ENCODE data around the gene GALNT6. TPM values are rescaled to one million over a fixed set of nuclear protein-coding genes. Genes with fewer than 3 reads are reported as not detected.

Gene GALNT6
- total and polyA plus RNA-seq, 2 donors (not counting 3 experiments of a cell fraction or from before 2014, with no cell fraction given), result 18.7 to 39.2 TPM

GRCh38 chr12:51428256-51428655 lies 37.0 kb upstream of the GALNT6 start:
- Histone ChIP-seq H3K9ac (replicated peaks; ENCODE audit: extremely low read depth, insufficient read depth, low read length) (no peak overlapping the region), H2AFZ (ENCODE audit: low read depth, low read length) (no peak overlapping the region), H3K9me1 (replicated peaks; ENCODE audit: control insufficient read depth, extremely low read depth, insufficient read depth, low read length) (no peaks in the 10 kb centered on the region), H3K9me3 (replicated peaks; ENCODE audit: control insufficient read depth, insufficient read depth, low read length) (no peaks in the 10 kb centered on the region), H3K4me2 (ENCODE audit: insufficient read depth, low read length) (no peak overlapping the region), H3K4me3 (replicated peaks in 1 of 3; ENCODE audit: insufficient read depth in 1 of 3, low read depth in 1 of 3, low read length in 3 of 3) (no peak overlapping the region), H3K27me3 (ENCODE audit: control insufficient read depth in 2 of 2, insufficient read depth in 2 of 2, low read length in 2 of 2) (no peaks in the 10 kb centered on the region), H3K36me3 (ENCODE audit: control insufficient read depth in 2 of 2, extremely low read depth in 1 of 2, insufficient read depth in 2 of 2, low read length in 2 of 2) (no peaks in the 10 kb centered on the region), H3K27ac (ENCODE audit: insufficient read depth, low read depth, low read length) (no peak overlapping the region), H3K4me1 (ENCODE audit: control insufficient read depth, extremely low read depth, insufficient read depth, low read length) (peaks cover 4% of the 10 kb centered on the region), H4K20me1 (replicated peaks; ENCODE audit: control insufficient read depth, extremely low read depth, insufficient read depth, low read length) (no peaks in the 10 kb centered on the region), H3K79me2 (ENCODE audit: control insufficient read depth, insufficient read depth, low read length) (no peaks in the 10 kb centered on the region)
- DNase-seq (ENCODE audit: low read depth, low spot score) (no peak), FAIRE-seq (no peak)
- no TSS peak for BruUV-seq (replicated peaks)
- intact Hi-C loops (cut with micrococcal nuclease), result no loop called here
- TF ChIP-seq, protein P1, sequence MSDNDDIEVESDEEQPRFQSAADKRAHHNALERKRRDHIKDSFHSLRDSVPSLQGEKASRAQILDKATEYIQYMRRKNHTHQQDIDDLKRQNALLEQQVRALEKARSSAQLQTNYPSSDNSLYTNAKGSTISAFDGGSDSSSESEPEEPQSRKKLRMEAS (IDR thresholded peaks at IDR 0.05; ENCODE audit: insufficient read depth, insufficient read length), result no peak
- TF ChIP-seq POLR2A (IDR thresholded peaks at IDR 0.05; ENCODE audit: low read depth, low read length), result no peak
- TF ChIP-seq POLR2AphosphoS5 (IDR thresholded peaks at IDR 0.05; ENCODE audit: insufficient read depth, low read depth, low read length), result no peak
- no peak for TF ChIP-seq GATA2 (IDR thresholded peaks at IDR 0.05; ENCODE audit: insufficient read depth, insufficient read length, low read depth, low read length)
- TF ChIP-seq FOS (IDR thresholded peaks at IDR 0.05; ENCODE audit: borderline replicate concordance, insufficient read depth, low read length), result no peak
- TF ChIP-seq MYC (IDR thresholded peaks at IDR 0.05; ENCODE audit: low read depth, low read length), result no peak
- no peak for TF ChIP-seq JUN (IDR thresholded peaks at IDR 0.05; ENCODE audit: borderline replicate concordance, insufficient read depth, insufficient read length, low read depth)
- TF ChIP-seq EZH2 (IDR thresholded peaks at IDR 0.05; ENCODE audit: borderline replicate concordance, low read depth, low read length, severe bottlenecking), result no peak
- TF ChIP-seq, protein P2, sequence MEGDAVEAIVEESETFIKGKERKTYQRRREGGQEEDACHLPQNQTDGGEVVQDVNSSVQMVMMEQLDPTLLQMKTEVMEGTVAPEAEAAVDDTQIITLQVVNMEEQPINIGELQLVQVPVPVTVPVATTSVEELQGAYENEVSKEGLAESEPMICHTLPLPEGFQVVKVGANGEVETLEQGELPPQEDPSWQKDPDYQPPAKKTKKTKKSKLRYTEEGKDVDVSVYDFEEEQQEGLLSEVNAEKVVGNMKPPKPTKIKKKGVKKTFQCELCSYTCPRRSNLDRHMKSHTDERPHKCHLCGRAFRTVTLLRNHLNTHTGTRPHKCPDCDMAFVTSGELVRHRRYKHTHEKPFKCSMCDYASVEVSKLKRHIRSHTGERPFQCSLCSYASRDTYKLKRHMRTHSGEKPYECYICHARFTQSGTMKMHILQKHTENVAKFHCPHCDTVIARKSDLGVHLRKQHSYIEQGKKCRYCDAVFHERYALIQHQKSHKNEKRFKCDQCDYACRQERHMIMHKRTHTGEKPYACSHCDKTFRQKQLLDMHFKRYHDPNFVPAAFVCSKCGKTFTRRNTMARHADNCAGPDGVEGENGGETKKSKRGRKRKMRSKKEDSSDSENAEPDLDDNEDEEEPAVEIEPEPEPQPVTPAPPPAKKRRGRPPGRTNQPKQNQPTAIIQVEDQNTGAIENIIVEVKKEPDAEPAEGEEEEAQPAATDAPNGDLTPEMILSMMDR (IDR thresholded peaks at IDR 0.05; ENCODE audit: extremely low read depth in 1 of 2, insufficient read depth in 1 of 2, low read depth in 1 of 2, low read length in 2 of 2), result no peak
- POLR2A ChIA-PET, result no interaction called here
- dilution Hi-C loops (cut with MboI; ENCODE audit: extremely low pct_ligation_motif_present, low sequenced_read_pairs), result no loop called here
- CTCF ChIA-PET, result interaction anchor here (1.3 kb wide), 2 partner anchors 103 to 104 kb away, joined by 3 to 5 read pairs; no protein-coding TSS in a partner anchor
